Central memory CD8-positive, alpha-beta T cell (primary cell): Measurements from ENCODE around the gene MIA3.
"Not testable (repeated sequence)": the region's sequence is repeated elsewhere in the genome, so short reads cannot be mapped to it uniquely, and the experiment has no call there.

Experiments
- ATAC-seq: fragments of 150-1000 bp; cut with Tn5 transposase; replicated peaks from 2 replicates; pipeline ENCODE4 v1.10.0; 2022; ENCODE audit warnings: mild to moderate bottlenecking, moderate FRiP score, moderate number of reproducible peaks; ENCODE audit not compliant: poor library complexity, severe bottlenecking; ENCODE audit errors: extremely low read depth
- DNase-seq, 2 donors: peaks; one replicate each; pipeline ENCODE4 v3.0.0; 2021; ENCODE audit warnings: low spot score in 2 of 2
- H3K27ac Mint-ChIP-seq: one replicate; pipeline ENCODE4 v1.8.0; 2022; ENCODE audit warnings: low read depth, mild to moderate bottlenecking, moderate library complexity, mixed read lengths
- H3K27me3 Mint-ChIP-seq: one replicate; pipeline ENCODE4 v1.8.0; 2022; ENCODE audit warnings: mixed read lengths
- H3K36me3 Mint-ChIP-seq: one replicate; pipeline ENCODE4 v1.8.0; 2022; ENCODE audit warnings: mild to moderate bottlenecking, moderate library complexity, mixed read lengths; ENCODE audit not compliant: insufficient read depth
- H3K4me1 Mint-ChIP-seq: one replicate; pipeline ENCODE4 v1.8.0; 2022; ENCODE audit warnings: mixed read lengths
- H3K4me3 Mint-ChIP-seq: one replicate; pipeline ENCODE4 v1.8.0; 2022; ENCODE audit warnings: mild to moderate bottlenecking, moderate library complexity, mixed read lengths
- H3K9me3 Mint-ChIP-seq: one replicate; pipeline ENCODE4 v1.8.0; 2022; ENCODE audit warnings: mixed read lengths

Gene MIA3

DNA sequence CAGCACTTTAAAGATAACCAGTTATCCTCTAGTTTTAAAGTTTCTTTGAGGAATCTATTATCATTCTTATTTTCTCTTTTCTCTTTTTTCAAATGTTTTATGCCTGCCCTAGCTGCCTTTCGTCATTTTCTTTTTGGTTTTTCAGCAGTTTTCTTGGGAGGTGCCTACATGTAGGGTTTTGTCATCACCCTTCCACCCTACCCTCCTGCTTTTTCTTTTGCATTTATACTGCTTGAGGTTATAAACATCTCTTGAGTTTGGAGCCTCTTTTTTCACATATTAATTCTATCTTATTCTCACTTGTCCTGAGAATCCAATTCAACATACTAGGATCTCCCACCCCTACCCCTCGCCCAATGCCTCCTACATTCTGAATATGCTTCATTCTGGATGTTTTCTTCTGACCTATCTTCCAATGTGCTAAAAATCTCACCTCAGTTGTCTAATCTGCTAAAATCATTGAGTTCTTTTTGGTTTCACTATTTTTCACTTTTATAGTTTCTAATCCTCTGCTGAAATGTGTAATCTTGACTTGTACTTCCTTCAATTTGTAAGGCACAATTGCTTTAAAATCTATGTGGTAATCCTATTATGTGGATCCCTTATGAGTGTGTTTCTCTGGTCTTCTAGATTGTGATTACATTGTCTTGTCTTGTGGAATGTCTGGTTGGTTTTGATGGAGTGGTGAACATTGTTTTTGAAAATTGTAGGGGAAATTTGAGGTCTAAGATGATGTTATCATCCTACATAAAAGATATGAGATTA lies 38.7 kb downstream of the MIA3 start:
- DNase-seq (no peak), ATAC-seq (no peak)
- Mint-ChIP-seq H3K4me3 (no peak overlapping the region), H3K27me3 (no peaks in the 10 kb centered on the region), H3K4me1 (peaks cover 49% of the 10 kb centered on the region), H3K27ac (peak overlapping the region; percentile 99), H3K36me3 (peaks cover 83% of the 10 kb centered on the region), H3K9me3 (no peaks in the 10 kb centered on the region)

DNA sequence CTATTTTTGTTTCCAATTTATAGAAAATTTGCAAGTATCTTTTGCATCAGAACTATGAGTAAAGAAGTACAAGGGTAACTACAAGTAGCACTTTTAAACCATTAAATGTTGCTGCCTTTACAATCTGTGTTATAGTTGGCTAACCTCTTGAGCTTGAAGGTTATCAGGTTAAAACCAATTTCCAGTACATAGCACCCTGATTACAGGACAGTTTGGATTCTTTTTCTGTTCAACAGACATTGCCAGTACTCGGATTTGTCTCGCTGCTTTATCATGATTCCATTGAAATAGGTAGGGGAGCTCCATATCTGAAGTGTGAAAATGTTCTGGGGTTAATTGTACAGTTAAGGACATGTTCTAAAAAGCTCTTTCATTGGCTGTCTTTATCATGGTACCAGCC lies 40.0 kb downstream of the MIA3 start:
- peaks cover 84% of the 10 kb centered on the region for H3K36me3 Mint-ChIP-seq
- peaks cover 46% of the 10 kb centered on the region for H3K4me1 Mint-ChIP-seq
- no peaks in the 10 kb centered on the region for H3K9me3 Mint-ChIP-seq
- no peaks in the 10 kb centered on the region for H3K27me3 Mint-ChIP-seq
- DNase-seq (no peak), ATAC-seq (no peak)
- no peak overlapping the region for H3K4me3 Mint-ChIP-seq
- peak overlapping the region; percentile 99 for H3K27ac Mint-ChIP-seq

DNA sequence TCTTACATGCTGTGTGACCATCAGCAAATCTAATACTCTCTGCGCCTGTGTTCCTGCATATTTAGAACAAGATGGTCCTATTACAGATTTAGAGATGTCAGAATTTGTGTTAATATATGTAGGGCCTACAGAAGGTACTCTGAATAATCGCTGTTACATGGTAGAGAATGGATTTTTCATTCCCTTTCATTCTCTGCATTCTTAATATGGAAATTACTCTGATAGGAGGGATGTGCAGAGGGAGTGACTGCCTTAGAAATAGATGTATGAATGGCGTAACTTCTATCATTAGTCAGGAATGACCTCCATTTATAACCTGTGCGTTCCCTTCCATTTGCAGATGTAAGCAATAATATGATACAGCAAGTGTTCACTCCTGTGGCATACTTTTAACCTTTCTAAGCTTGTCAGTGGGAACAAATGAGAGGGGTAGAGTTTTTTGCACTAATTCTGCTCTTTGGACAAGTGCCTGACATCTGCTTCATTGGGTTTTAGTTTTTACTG lies 45.6 kb downstream of the MIA3 start:
- no peaks in the 10 kb centered on the region for H3K27me3 Mint-ChIP-seq
- no peaks in the 10 kb centered on the region for H3K9me3 Mint-ChIP-seq
- no peak for ATAC-seq
- peaks cover 82% of the 10 kb centered on the region for H3K36me3 Mint-ChIP-seq
- peaks cover under 1% of the 10 kb centered on the region for H3K4me1 Mint-ChIP-seq
- DNase-seq, result no peak
- no peak overlapping the region for H3K27ac Mint-ChIP-seq
- H3K4me3 Mint-ChIP-seq, result no peak overlapping the region

DNA sequence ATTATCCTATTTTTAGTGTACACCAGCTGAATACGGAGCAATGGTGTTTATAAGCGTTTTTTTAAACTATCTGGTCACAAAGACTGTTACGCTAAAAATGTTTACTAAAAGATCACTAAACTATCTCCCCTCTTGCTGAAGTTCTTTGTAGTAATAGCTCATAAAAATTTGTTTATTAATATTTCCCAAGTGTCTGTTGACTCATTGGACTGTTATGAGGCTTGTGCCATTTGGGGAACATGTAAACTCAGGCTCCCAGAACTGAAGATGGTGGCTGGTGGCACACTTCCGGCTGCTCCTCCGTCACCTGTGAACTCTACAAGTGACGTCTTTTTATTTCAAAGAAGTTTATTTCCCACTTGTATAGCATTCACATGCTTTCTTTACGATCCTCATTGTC lies 48.1 kb downstream of the MIA3 start:
- H3K27ac Mint-ChIP-seq, result no peak overlapping the region

DNA sequence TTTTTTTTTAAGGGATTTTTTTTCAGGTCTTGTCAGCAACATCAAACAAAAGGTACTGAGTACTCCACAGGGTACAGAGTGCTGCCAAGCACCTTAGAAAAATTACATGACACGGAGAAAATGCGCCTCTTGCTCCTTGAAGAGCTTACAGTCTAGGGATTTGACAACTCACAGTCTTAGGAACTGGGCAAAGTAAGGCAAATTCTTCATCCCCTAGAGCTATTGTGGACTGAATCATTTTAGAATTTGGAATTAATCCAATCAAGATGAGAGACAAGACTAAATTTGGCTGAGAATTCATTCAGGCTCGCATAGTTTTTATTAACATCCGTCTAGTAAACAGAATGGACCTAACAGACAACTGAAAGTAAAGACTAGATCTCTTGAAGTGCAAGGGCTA lies 50.3 kb downstream of the MIA3 start:
- not testable (repeated sequence) for H3K27me3 Mint-ChIP-seq, H3K4me3 Mint-ChIP-seq, H3K9me3 Mint-ChIP-seq, H3K27ac Mint-ChIP-seq, ATAC-seq, DNase-seq
- Mint-ChIP-seq H3K36me3 (peaks cover 63% of the 10 kb centered on the region), H3K4me1 (peaks cover 10% of the 10 kb centered on the region)

More for the DNA sequence above, 48.1 kb downstream of the MIA3 start:
- no peaks in the 10 kb centered on the region for H3K9me3 Mint-ChIP-seq
- peaks cover 10% of the 10 kb centered on the region for H3K4me1 Mint-ChIP-seq
- ATAC-seq, result no peak
- H3K27me3 Mint-ChIP-seq, result no peaks in the 10 kb centered on the region
- no peak for DNase-seq
- peaks cover 72% of the 10 kb centered on the region for H3K36me3 Mint-ChIP-seq
- H3K4me3 Mint-ChIP-seq, result no peak overlapping the region

DNA sequence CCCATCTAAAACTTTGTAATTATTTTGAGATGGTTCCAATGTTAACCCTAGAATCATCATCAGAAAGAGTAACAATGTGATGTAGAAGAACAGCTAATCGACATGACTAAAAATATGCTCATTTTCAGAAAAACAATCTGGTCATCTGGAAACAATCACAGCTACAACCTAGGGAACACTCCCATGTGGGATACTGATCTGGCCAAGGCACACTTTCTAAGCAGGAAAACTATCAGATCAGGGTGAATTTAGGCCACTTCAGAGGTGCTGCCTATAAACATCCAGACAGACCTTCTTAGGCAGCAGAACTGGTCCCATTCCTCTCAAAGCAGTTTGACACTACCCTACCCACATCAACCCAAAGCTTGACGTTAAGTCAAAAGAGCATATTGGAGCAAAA lies 51.2 kb downstream of the MIA3 start:
- peaks cover 10% of the 10 kb centered on the region for H3K4me1 Mint-ChIP-seq
- peaks cover 61% of the 10 kb centered on the region for H3K36me3 Mint-ChIP-seq
- not testable (repeated sequence) for H3K4me3 Mint-ChIP-seq, ATAC-seq, DNase-seq, H3K27me3 Mint-ChIP-seq, H3K27ac Mint-ChIP-seq, H3K9me3 Mint-ChIP-seq

DNA sequence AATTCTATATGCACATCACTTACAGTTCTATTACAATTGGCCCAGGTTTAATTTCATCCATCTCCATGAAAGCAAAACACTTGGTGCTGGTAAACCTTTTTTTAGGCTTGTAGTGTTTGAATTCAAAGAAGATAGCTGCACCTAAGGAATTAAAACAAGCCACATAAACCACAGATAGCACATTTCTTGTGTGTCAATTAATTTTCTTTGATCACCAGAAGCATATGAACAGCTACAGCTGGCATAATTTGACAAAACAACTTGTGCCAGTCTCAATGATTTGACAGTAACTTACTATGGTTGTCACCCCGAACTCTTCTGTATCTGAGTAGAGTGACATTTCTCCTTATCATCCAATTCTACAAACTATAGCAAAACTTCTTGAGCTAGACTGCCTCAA lies 52.2 kb downstream of the MIA3 start:
- Mint-ChIP-seq H3K4me3 (no peak overlapping the region), H3K9me3 (no peaks in the 10 kb centered on the region), H3K27me3 (no peaks in the 10 kb centered on the region), H3K36me3 (peaks cover 60% of the 10 kb centered on the region), H3K27ac (peak overlapping the region; percentile 32), H3K4me1 (peaks cover 10% of the 10 kb centered on the region)
- DNase-seq (no peak), ATAC-seq (no peak)

DNA sequence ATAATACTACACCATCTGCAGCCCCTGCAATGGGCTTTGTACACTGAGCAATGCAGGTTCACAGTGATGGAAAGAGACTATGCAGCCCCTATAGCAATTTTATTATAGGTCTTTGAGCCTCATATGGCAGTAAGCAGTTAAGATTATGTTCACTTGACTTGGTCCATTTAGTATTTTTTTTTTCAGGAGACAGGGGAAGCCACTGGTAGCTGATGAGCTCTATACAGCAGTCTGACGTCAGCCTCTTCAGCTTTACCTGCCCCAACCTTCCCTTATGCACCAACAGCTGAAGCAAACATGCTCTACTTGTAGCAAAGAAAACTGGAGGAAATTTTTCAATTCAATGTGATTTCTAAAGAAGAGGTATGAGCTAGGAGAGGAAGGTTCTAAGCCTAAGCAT lies 62.2 kb downstream of the MIA3 start:
- no peaks in the 10 kb centered on the region for H3K4me1 Mint-ChIP-seq
- ATAC-seq, result no peak
- no peak for DNase-seq
- no peak overlapping the region for H3K4me3 Mint-ChIP-seq
- H3K27me3 Mint-ChIP-seq, result no peaks in the 10 kb centered on the region
- H3K36me3 Mint-ChIP-seq, result peaks cover 14% of the 10 kb centered on the region
- H3K9me3 Mint-ChIP-seq, result no peaks in the 10 kb centered on the region
- no peak overlapping the region for H3K27ac Mint-ChIP-seq

DNA sequence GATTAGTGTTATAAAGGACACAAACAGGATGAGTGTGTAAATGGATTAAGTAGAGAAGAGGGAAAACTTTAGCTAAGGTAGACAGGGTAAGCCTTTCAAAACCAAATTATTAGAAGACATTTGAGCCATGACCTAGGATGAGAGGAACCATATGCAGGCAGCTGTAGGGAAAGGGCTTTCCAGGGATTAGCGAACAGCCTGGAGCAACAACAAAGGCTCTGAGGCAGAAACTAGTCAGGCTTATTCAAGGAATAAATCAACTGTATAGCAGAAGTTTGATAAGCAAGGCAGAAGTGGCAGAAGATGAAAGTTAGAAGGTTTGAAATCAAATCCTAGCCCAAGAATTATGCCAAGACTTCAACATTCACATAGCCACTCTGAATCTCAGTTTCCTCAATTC lies 73.1 kb downstream of the MIA3 start:
- Mint-ChIP-seq H3K27ac (no peak overlapping the region), H3K4me1 (peaks cover 23% of the 10 kb centered on the region), H3K4me3 (no peak overlapping the region), H3K27me3 (no peaks in the 10 kb centered on the region), H3K36me3 (peaks cover 26% of the 10 kb centered on the region), H3K9me3 (no peaks in the 10 kb centered on the region)
- ATAC-seq, result no peak
- DNase-seq, result no peak

DNA sequence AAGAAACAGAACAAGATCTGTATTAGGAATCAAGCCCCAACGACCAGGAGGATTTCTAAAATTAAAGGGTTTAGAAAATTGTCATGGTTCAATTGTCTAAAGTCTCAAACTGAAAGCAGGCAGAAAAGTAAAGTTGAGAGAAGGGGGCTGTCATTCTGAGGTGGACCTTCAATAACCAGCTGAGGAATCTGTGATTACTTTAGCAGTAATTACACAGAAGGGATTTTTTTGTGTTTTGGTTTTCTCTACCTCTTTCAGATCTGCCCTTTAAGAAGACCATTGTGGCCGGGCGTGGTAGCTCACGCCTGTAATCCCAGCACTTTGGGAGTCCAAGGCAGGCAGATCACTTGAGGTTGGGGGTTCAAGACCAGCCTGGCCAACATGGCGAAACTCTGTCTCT lies 77.0 kb downstream of the MIA3 start:
- no peak for DNase-seq
- Mint-ChIP-seq H3K9me3 (no peaks in the 10 kb centered on the region), H3K27ac (peak overlapping the region; percentile 73), H3K36me3 (peaks cover 12% of the 10 kb centered on the region), H3K27me3 (no peaks in the 10 kb centered on the region), H3K4me1 (peaks cover 32% of the 10 kb centered on the region), H3K4me3 (no peak overlapping the region)
- ATAC-seq, result no peak

DNA sequence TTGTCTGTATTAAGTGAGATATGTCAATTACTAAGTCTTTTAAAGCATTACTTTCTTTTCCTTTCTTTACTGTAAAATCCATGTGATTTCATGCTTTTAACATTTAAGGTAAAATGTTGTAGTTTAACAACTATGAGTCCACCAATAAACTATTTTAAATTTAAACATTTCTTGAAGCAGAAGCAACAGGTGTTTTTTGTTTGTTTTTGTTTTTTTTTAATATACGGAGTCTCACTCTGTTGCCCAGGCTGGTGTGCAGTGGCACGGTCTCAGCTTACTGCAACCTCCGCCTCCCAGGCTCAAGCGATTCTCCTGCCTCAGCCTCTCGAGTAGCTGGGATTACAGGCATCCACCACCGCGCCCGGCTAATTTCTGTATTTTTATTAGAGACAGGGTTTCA lies 78.8 kb downstream of the MIA3 start:
- peaks cover 32% of the 10 kb centered on the region for H3K4me1 Mint-ChIP-seq
- H3K27me3 Mint-ChIP-seq, result no peaks in the 10 kb centered on the region
- no peak for DNase-seq
- H3K27ac Mint-ChIP-seq, result no peak overlapping the region
- H3K9me3 Mint-ChIP-seq, result no peaks in the 10 kb centered on the region
- peaks cover 21% of the 10 kb centered on the region for H3K36me3 Mint-ChIP-seq
- no peak overlapping the region for H3K4me3 Mint-ChIP-seq
- no peak for ATAC-seq

DNA sequence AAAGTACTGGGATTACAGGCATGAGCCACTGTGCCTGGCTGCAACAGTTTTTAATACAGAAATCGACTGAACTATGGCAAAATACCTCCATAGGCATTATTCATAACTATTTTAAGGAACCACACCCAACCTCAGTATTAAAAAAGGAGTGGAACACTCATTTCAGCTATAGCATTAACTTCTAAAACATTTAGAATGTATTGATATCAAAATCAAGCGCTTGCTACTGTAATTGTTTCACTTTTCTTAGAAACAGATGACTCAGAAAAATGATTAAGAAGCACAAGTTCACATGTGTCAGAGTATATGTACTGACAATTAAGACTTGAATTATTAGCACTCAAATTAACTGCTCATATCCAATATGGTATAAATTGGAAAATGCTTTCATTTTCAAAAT lies 79.3 kb downstream of the MIA3 start:
- Mint-ChIP-seq H3K27me3 (no peaks in the 10 kb centered on the region), H3K36me3 (peaks cover 24% of the 10 kb centered on the region)

DNA sequence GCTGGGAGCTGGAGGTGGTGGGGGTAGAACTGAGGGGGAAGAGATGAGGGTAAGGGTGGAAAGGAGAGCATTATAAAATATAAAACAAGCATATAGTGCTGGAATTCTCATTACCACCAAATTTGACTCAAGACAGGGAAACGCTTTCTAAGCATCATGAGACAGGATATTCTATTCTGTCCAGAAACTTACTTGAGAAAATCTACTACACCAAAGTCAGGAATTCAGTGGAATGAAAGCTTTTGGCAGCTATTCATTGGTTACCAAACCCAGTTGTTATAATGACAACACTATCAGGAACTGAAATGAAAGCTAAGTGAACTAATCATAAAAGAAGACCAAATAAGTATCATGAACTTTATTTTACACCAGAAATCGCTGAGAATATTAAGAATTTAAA lies 79.9 kb downstream of the MIA3 start:
- no peak overlapping the region for H3K4me3 Mint-ChIP-seq
- no peak overlapping the region for H3K27ac Mint-ChIP-seq
- H3K9me3 Mint-ChIP-seq, result no peaks in the 10 kb centered on the region
- no peaks in the 10 kb centered on the region for H3K27me3 Mint-ChIP-seq
- DNase-seq (no peak), ATAC-seq (no peak)
- H3K4me1 Mint-ChIP-seq, result peaks cover 33% of the 10 kb centered on the region
- H3K36me3 Mint-ChIP-seq, result peaks cover 27% of the 10 kb centered on the region

More for the DNA sequence above, 79.3 kb downstream of the MIA3 start:
- Mint-ChIP-seq H3K27ac (peak overlapping the region; percentile 63), H3K4me3 (no peak overlapping the region), H3K9me3 (no peaks in the 10 kb centered on the region), H3K4me1 (peaks cover 32% of the 10 kb centered on the region)
- DNase-seq, result no peak
- no peak for ATAC-seq
